GM19025 (cell line): ENCODE data around the gene ATF7.
"Not testable (repeated sequence)": the region's sequence is repeated elsewhere in the genome, so short reads cannot be mapped to it uniquely, and the experiment has no call there.

ENCODE experiments used
- ATAC-seq: cut with Tn5 transposase; IDR thresholded peaks from one replicate; pipeline ENCODE4 v1.9.1; 2021; ENCODE audit warnings: mild to moderate bottlenecking, low read depth, moderate library complexity; ENCODE audit not compliant: unreplicated experiment

Gene ATF7

DNA sequence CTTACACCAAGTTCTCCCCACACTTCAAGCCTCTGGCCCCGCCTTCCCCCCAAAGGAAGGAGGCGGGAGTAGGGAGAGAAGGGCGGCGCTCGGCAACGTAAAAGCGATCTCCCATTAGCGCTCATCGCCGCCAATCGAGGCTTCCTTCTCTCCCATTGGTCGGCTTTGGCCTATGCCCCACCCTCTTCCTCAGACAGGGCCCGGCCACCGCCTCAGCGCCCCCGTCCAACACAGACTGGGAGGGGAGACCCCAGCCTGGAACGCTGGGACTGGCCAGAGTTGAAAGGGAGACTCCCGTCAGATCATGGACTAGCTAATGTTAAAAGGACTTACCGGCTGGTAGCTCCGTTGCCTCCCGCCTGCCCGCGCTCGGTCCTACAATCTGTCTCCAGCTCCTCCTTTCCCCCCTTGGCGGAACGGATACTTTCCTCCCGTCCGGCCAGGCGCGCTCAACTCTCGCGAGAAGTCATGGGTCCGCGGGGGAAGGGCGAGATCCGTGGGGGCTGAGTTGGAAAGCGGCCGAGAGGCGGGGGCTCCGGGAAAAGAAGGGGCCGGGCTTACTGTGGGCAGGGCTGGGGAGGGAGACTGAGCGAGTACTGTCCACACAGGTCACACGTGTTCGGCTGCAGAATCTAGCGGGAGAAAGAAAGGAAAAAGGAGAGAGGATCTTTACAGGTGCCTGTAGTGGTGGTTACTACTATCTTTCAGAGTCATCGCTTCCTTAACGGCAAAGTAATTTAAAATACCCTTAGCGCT lies at the start of gene ATF7:
Gene ATF7, minus strand, starts transcription at position 437 of the 756 bp plus-strand sequence. CDS start 25,382 bp downstream, outside the sequence.
- ATAC-seq, result peak; percentile 94

DNA sequence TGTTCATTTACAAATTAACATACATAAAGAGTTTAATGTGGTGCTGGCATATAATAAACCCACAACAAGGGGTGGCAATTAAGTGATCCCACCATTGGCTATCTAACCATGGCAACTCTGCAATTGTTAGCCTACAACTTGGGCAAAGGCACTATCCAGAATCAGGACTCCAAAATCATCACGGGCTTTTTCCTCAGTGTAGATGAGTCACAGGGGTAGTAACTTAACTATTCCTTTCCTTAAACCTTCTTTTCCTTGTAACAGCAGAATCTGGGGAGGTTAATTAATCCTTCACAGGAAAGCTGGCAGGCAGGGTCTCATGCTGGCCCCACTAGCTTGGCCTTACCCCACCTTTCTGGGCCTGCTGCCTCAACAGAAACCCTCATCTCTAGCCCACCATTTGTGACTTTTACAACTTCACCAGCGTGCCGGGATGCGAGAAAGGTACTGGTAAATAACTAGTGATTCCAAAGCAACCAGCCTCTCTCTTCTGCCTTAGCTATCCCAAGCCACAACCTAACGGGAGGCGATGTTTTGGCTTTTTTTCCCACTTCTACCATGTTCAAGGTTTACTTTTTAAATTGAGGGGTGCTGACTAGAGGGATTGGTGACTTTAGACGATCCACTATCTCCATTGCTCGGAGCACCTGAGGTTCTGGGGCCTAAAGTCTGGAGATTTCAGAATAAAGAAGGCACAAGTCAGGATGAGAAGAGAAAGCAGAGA lies 49.0 kb upstream of the ATF7 start:
- ATAC-seq, result no peak

DNA sequence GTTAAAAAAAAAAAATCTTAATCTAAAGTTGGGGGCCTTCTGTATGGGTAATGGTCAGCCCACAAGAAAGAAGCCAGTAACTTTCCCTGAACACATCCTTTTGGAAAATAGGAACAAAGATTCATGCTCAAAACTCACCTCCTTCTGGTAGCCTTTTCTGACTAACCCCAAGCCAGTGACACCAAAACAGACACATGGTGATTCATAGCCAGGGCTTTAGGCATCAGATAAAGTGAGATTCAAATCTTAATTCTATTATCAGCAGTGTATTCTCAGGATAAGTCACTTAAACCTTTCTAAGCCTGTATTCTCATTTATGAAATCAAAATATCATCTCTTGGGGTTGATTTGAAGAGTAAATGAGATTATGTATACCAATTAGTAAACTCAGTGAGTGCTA lies 44.8 kb upstream of the ATF7 start:
- ATAC-seq, result no peak

DNA sequence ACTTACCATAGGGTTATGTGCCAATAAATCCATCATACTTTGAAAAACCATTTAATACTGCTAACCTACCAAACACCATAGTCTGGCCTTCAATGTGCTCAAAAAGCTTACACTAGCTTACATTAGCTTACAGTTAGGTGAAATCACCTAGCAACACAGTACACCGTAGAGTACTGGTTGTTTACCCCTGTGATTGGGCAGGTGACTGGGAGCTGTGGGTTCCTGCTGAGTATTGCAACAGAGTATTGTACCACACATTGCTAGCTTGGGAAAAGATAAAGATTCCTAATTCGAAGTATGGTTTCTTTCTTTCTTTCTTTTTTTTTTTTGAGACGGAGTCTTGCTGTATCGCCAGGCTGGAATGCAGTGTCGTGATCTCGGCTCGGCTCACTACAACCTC lies 44.1 kb upstream of the ATF7 start:
- ATAC-seq, result no peak

DNA sequence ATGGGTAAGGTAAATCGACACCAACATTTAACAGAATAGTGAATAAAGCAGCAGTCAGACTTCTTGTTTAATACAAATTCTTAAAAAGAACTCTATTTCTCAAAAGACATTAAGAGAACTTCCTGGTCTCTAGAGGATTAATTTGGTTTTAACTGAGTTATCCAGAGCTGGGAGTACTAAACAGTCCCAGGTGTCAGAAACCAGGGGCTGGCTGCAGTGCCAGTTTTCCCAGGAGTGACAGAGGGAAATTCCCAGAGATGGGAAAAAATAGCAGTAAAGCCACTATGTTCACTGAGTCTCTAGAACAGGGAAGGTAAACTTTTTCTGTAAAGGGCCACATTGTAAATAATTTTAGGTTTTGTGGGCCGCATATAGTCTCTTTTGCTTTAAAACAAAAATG lies 40.9 kb upstream of the ATF7 start:
- no peak for ATAC-seq

DNA sequence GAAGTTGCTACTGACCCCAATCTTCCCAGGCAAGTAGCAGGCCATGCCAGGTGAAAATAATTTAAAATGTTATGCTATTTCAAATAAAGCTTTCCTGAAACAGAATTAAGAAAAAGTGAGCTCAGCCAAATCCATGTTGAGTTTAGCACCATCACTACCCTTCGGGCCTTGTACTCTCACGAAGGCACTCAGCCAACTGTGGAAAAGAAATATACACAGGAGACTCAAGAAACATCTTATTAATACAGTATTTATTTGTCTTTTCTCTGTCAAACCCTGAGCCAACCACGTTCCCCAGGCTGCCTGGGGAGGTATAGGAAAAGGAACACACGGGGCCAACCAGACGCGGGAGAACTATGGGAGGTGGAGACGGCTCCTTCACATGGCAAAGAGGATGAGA lies 38.8 kb upstream of the ATF7 start:
- ATAC-seq, result no peak

DNA sequence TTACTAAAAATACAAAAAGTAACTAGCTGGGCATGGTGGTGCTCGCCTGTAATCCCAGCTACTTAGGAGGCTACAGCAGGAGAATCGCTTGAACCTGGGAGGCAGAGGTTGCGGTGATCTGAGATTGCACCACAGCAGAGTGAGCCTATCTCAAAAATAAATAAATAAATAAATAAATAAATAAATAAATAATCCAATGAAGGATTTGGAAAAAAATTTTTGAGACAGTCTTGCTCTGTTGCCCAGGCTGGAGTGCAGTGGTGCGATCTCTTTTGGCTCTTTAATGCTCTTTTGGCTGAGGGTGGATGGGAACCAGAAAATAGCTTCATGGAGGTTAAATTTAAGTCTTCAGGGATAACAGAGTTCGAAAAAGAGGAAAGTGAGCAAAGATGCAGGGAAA lies 38.0 kb upstream of the ATF7 start:
- ATAC-seq, result no peak

DNA sequence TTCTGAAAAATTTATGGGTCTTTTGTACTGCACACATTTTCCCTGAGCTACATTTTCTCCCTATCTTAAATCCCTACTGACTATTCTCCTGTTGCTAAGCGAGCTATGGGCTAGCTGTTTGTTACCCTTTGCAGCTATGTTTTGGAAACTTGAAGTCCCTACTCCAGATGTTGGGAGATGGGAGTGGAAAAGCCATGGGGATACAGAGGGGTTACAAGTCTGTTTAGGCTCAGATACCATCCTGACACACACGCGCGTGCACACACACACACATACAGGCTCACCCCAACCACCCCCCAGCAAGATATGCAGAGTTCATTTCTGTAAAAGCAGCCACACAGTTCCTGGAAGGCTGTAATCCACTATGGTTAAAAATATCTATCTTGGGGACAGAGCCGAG lies 33.9 kb upstream of the ATF7 start:
- ATAC-seq, result no peak

DNA sequence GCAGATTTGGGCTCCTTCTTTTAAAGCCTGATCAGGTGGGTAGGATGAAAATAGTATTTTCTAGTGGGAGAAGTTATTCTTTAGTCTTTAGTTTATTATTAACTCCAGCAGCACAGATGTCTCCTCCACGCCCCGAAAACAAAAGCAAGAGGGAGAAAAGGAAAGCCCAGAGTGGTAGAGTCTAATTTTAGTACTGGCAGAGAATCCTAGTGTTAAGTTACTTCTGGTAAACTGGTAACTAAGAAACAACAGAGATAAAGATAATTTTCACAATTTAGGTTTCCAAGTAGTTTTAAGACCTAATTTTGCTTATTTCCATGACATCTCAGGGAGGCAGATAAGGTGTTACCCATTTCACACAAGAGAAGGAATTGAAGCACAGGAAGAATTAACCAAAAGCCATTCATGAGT lies 33.4 kb upstream of the ATF7 start:
- no peak for ATAC-seq

DNA sequence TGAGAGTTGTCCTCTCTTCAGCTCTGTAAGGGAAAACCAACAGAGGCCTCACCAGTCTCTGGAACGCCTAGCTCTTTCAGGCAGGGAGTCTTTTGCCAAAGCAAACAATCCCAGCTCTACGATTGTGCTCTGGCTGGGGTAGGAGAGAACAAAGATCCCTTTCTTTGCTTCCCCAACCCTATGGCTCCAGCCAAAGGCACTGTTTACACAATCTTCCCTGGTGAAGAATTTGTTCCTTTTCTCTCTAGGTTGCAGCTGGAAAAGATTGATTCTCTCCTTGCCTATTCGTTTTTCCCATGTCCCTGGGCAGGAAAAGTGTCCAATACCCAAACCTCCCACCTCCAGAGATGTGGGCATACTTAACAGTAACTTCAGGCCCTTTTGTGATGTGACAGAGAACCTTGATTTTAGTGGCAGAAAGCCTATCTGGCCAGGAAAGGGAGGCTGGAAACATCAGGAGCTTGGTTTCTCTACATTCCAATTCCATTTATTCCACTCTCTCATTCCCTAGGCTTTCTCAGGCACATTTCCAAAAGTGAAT lies 32.9 kb upstream of the ATF7 start:
- ATAC-seq, result no peak

DNA sequence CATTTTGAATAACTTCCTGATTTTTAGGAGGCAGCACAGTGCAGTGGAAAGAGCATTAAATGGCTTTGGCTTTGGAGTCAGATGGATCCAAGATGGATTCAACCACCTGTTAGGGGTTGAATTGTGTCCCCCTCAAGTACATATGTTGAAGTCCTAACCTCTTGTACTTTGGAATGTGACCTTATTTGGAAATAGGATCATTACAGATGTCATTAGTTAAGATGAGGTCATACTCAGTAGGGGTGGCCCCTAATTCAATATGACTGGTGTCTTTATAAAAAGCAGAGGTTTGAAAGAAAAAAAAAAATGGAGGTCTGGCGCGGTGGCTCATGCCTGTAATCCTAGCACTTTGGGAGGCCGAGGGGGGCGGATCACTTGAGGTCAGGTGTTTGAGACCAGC lies 30.9 kb upstream of the ATF7 start:
- ATAC-seq, result no peak

DNA sequence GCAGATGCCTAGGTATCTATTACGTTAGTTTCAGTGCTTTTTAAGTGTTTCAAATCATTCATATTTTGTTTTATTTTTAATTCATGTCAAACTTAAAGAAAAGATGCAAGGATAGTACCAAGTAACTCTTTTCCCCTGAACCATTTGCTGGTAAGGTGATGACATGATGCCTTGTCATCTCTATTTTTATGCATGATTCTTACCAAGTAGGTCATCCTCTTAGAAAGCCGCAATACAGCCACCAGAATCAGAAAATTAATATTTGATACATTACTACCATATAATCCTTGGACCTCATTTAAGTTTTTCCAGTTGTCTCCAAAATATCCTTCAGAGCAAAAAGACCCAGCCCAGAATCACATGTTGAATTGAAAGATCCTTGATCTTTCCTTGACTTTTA lies 27.4 kb upstream of the ATF7 start:
- ATAC-seq, result no peak

DNA sequence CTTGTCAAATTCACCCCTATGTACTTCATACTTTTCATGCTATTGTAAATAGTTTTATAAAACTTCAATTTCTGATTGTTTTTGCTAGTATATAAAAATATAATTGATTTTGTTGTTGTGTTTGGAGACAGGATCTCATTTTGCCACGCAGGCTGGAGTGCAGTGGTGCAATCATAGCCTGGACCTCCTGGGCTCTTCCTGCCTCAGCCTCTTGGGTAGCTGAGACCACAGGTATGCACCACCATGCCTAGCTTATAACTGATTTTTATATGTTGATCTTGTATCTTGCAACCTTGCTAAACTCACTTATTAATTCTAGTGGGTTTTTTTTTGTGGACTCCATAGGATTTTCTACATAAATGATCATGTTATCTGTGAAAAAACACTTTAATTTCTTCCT lies 26.2 kb upstream of the ATF7 start:
- ATAC-seq, result no peak

DNA sequence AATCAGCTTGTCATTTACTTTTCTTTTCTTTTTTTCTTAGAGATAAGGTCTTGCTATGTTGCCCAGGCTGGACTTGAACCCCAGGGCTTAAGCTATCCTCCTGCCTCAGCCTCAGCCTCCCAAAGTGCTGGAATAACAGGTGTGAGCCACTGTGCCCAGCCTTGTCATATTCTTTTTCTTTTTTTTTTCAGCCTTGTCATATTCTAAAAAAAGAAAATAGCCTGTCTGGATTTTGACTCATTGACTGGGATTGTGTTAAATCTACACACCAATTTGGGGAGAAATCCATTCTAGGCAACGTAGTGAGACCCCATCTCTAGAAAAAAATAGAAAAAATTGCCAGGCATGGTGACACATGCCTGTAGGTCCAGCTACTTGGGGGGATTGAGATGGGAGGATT lies 25.6 kb upstream of the ATF7 start:
- no peak for ATAC-seq

DNA sequence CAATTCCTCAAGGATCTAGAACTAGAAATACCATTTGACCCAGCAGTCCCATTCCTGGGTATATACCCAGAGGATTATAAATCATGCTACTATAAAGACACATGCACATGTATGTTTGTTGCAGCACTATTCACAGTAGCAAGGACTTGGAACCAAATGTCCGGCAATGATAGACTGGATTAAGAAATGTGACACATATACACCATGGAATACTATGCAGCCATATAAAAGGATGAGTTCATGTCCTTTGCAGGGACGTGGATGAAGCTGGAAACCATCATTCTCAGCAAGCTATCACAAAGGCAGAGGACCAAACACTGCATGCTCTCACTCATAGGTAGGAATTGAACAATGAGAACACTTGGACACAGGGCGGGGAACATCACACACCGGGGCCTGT lies 20.1 kb upstream of the ATF7 start:
- ATAC-seq, result not testable (repeated sequence)

DNA sequence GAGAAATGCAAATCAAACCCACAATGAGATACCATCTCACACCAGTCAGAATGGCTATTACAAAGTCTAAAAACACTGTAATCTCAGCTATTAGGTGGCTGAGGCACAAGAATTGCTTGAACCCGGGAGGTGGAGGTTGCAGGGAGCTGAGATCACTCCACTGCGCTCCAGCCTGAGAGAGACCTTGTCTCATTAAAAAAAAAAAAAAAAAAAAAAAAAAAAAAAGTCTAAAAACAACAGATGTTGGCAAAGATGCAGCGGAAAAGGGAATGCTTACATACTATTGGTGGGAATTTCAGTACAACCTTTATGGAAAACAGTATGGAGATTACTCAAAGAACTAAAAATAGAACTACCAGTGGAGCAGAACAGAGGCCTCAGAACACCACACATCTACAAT lies 19.0 kb upstream of the ATF7 start:
- ATAC-seq, result no peak

DNA sequence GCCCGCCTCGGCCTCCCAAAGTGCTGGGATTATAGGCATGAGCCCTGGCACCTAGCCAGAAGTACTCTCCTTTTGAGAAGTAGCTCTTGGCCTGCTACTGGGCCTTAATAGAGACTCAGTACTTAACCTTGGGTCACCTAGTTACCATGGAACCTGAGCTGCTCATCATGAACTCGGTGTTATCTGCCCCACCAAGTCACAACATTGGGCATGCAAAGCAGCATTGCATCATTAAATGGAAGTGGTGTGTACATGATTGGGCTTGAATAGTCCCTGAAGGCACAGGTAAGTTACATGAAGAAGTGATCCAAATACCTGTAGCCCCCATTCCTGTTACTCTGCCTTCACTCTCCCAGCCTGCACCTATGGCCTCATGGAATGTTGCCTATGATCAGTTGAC lies 18.0 kb upstream of the ATF7 start:
- no peak for ATAC-seq

DNA sequence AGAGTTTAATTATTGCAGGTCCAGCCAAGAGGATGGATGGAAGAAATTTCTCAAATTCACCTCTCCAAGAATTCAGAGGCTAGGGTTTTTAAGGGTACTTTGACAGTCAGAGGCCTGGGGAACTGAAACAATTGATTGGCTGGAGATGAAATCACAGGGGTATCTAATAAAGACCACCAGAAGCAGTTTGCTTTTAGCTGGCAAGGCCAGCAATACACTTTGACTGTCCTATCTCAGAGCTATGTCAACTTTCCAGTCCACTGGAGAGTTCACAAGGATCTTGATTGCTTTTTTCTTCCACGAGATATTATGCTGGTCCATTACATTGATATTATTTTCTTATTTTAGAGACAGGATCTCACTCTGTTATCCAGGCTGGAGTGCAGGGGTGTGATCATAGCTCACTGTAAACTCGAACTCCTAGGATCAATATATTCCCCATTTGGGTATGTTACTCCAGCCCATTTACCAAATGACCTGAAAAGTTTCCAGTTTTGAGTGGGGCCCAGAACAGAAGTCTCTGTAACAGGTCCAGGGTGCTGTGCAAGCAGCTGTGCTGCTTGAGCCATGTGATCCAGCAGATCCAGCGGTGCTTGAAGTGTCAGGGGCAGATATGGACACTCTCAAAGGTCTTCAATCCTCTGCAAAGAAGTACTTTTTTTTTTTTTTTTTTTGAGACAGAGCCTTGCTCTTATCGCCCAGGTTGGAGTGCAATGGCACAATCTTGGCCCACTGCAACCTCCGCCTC lies 17.2 kb upstream of the ATF7 start:
- ATAC-seq, result no peak

DNA sequence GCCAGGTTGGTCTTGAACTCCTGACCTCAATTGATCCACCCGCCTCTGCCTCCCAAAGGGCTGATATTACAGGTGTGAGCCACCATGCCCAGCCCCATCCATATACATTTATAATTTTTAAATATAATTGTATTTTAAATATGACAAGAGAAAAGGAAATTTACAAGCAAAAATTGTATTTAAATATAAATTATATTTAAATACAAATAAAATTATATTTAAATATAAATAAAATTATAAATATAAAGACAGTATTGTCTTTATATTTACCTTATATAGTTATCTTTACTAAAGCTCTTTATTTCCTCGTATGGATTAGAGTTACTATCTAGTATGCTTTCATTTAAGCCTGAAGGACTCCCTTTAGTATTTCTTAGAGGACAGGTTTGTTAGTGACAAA lies 11.9 kb upstream of the ATF7 start:
- ATAC-seq, result no peak

DNA sequence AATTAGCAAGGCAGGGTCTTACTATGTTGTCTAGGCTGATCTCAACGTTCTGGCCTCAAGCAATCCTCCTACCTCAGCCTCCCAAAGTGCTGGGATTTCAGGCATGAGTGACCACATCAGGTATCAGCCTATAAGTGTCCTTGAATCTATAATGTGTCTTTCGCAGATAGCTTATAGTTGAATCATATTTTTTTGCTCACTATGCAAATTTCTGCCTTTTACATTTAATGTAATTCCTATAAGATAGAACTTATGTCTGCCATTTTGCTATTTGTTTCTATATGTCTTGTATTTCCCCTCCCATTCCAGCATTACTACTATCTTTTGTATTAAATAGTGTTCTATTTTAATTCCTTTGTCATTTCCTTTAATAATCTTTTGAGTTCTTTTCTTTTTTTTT lies 10.5 kb upstream of the ATF7 start:
- ATAC-seq, result no peak

DNA sequence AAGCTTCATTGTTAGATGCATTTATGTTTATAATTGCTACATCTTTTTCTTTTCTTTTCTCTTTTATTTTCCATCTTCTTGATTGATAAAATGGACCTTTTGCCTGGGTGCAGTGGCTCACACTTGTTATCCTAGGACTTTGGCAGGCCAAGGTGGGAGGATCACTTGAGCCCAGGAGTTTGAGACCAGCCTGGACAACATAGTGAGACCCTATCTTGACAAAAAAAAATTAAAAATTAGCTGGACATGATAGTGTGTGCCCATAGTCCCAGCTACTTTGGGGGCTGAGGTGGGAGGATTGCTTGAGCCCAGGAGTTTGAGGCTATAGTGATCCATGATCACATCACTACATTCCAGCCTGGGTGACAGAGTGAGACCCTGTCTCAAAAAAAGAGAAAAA lies 9.5 kb upstream of the ATF7 start:
- not testable (repeated sequence) for ATAC-seq
